HepG2 (cell line): Measurements from ENCODE around the gene NNAT. TPM values are rescaled to one million over a fixed set of nuclear protein-coding genes. Genes with fewer than 3 reads are reported as not detected.

ENCODE experiments used
- EP300 ChIP-seq, 3 experiments: sonication (generic) in 1 of 3; formaldehyde crosslinking in 1 of 3; IDR thresholded peaks; 2 replicates each; pipeline versions ENCODE4 v1.5.1 to v1.6.1; 2011 to 2020; ENCODE audit warnings: low read depth in 2 of 3, low read length in 2 of 3, borderline replicate concordance in 1 of 3, improper control_type of control experiment in 1 of 3, mild to moderate bottlenecking in 1 of 3, missing genetic modification reagents in 1 of 3, moderate library complexity in 1 of 3
- FOXP4 ChIP-seq: sonication (generic); formaldehyde crosslinking; IDR thresholded peaks from 2 replicates; pipeline ENCODE4 v1.4.0; 2020; ENCODE audit warnings: missing genetic modification reagents
- HOXA3 ChIP-seq: sonication (generic); formaldehyde crosslinking; IDR thresholded peaks from 2 replicates; pipeline ENCODE4 v1.5.0; 2020; ENCODE audit warnings: missing genetic modification reagents
- IKZF5 ChIP-seq: IDR thresholded peaks from 2 replicates; pipeline ENCODE4 v1.6.1; 2018; ENCODE audit warnings: missing genetic modification reagents, mild to moderate bottlenecking, missing compliant biosample characterization
- MEF2D ChIP-seq: sonication (generic); formaldehyde crosslinking; IDR thresholded peaks from 2 replicates; pipeline ENCODE4 v1.5.1; 2020; ENCODE audit warnings: mild to moderate bottlenecking, missing genetic modification reagents
- NCOA2 ChIP-seq: sonication (generic); formaldehyde crosslinking; IDR thresholded peaks from 2 replicates; pipeline ENCODE4 v1.8.0; 2022; ENCODE audit warnings: inconsistent platforms
- NR2F2 ChIP-seq: IDR thresholded peaks from 2 replicates; pipeline ENCODE4 v1.6.1; 2012; ENCODE audit warnings: low read depth, inconsistent platforms, borderline replicate concordance
- RNF219 ChIP-seq: sonication (generic); formaldehyde crosslinking; IDR thresholded peaks from 2 replicates; pipeline ENCODE4 v1.5.0; 2020; ENCODE audit warnings: mild to moderate bottlenecking, missing genetic modification reagents
- RXRB ChIP-seq: IDR thresholded peaks from 2 replicates; pipeline ENCODE4 v1.6.1; 2016; ENCODE audit warnings: borderline replicate concordance, missing genetic modification reagents, missing compliant biosample characterization
- SMAD3 ChIP-seq: sonication (generic); formaldehyde crosslinking; IDR thresholded peaks from 2 replicates; pipeline ENCODE4 v1.4.0; 2020; ENCODE audit warnings: missing genetic modification reagents
- SRSF1 ChIP-seq: fragments of 200-400 bp; formaldehyde crosslinking; optimal IDR thresholded peaks from 2 replicates; pipeline ENCODE3; 2017; ENCODE audit warnings: mild to moderate bottlenecking, low read depth, low read length, moderate library complexity
- TBX2 ChIP-seq: sonication (generic); formaldehyde crosslinking; IDR thresholded peaks from 2 replicates; pipeline ENCODE4 v1.5.0; 2020; ENCODE audit warnings: missing genetic modification reagents, mild to moderate bottlenecking, borderline replicate concordance
- UBTF ChIP-seq: sonication (generic); formaldehyde crosslinking; IDR thresholded peaks from 2 replicates; pipeline ENCODE4 v1.4.0; 2020; ENCODE audit warnings: mild to moderate bottlenecking, missing genetic modification reagents
- ZBTB20 ChIP-seq: sonication (generic); formaldehyde crosslinking; IDR thresholded peaks from 2 replicates; pipeline ENCODE4 v1.8.1; 2023; ENCODE audit warnings: missing genetic modification reagents, low read depth, mild to moderate bottlenecking, borderline replicate concordance
- ZGPAT ChIP-seq: IDR thresholded peaks from 2 replicates; pipeline ENCODE4 v1.6.1; 2016; ENCODE audit warnings: mild to moderate bottlenecking
- ZIK1 ChIP-seq: sonication (generic); formaldehyde crosslinking; IDR thresholded peaks from 2 replicates; pipeline ENCODE4 v1.5.0; 2020; ENCODE audit warnings: mild to moderate bottlenecking, low read depth, missing genetic modification reagents, borderline replicate concordance
- ZNF335 ChIP-seq: sonication (generic); formaldehyde crosslinking; IDR thresholded peaks from 2 replicates; pipeline ENCODE4 v1.4.0; 2020; ENCODE audit warnings: missing genetic modification reagents
- ZNF446 ChIP-seq: sonication (generic); formaldehyde crosslinking; IDR thresholded peaks from 2 replicates; pipeline ENCODE4 v1.5.0; 2020; ENCODE audit warnings: mild to moderate bottlenecking, missing genetic modification reagents
- ZNF724P ChIP-seq: sonication (generic); formaldehyde crosslinking; IDR thresholded peaks from 2 replicates; pipeline ENCODE4 v1.8.0; 2022; ENCODE audit warnings: missing genetic modification reagents, borderline replicate concordance
- polyA plus RNA-seq, 8 experiments: library from polyadenylated mRNA; depleted of rRNA in 3 of 8; stranded (reverse) in 7 of 8; unstranded in 1 of 8; fragments of >200 nt; fragmentation: Illumina TruSeq in 4 of 8; extraction: Trizol in 4 of 8; gene quantifications; 2 replicates each; pipeline versions ENCODE4 v1.2.1 to v1.2.3, GENCODE V29; 2011 to 2016; ENCODE audit warnings: low read depth in 4 of 8, missing spikeins in 1 of 8, mixed read lengths in 1 of 8; ENCODE audit not compliant: insufficient read depth in 1 of 8
- total RNA-seq, 5 experiments: library from RNA; depleted of rRNA; stranded (reverse); fragments of >200 nt; fragmentation: Illumina TruSeq; extraction: Trizol; gene quantifications; 2 replicates each; pipeline ENCODE4 v1.2.3, GENCODE V29; 2016; ENCODE audit warnings: low read depth in 1 of 5

NNAT gene
- total and polyA plus RNA-seq, 2 of the 13 experiments (the other 11 are each of a cell fraction or from before 2014, with no cell fraction given) = not detected

GRCh38 chr20:37542281-37542680, 21.2 kb downstream of the NNAT start (continued):
- TF ChIP-seq RNF219 (CRISPR knock-in tag) (no peak), MEF2D (CRISPR knock-in tag) (no peak), NR2F2 (peak; percentile 56; the same call in 1 of the 2 replicates), ZNF335 (CRISPR knock-in tag) (peak; percentile 82), ZNF724P (CRISPR knock-in tag) (peak; percentile 59; the same call in 1 of the 2 replicates), RXRB (peak; percentile 60), ZGPAT (CRISPR knock-in tag) (0 out of 2 replicates have a peak, but pooled peaks have one; percentile 23), ZNF446 (CRISPR knock-in tag) (no peak), EP300 (IDR thresholded peaks at IDR 0.05; ENCODE audit: low read depth in 2 of 2, low read length in 2 of 2) (peak in 1 of 2 experiments; percentile 55; a peak in 1 of 4 replicates), EP300 (CRISPR knock-in tag; IDR thresholded peaks at IDR 0.05; ENCODE audit: borderline replicate concordance) (no peak), FOXP4 (CRISPR knock-in tag) (peak; percentile 38; the same call in 1 of the 2 replicates), NCOA2 (CRISPR knock-in tag) (no peak), SRSF1 (no peak), UBTF (CRISPR knock-in tag) (0 out of 2 replicates have a peak, but pooled peaks have one; percentile 16), ZBTB20 (CRISPR knock-in tag) (peak; percentile 97; the same call in 1 of the 2 replicates), SMAD3 (CRISPR knock-in tag) (no peak), HOXA3 (peak; percentile 30; the same call in 1 of the 2 replicates), IKZF5 (CRISPR knock-in tag) (0 out of 2 replicates have a peak, but pooled peaks have one; percentile 27), ZIK1 (CRISPR knock-in tag) (no peak), TBX2 (CRISPR knock-in tag) (peak; percentile 41; the same call in 1 of the 2 replicates)
